GM18505 (cell line): ENCODE data around the gene POGLUT2.

Experiments used
- ATAC-seq: cut with Tn5 transposase; IDR thresholded peaks from one replicate; pipeline ENCODE4 v1.9.1; 2021; ENCODE audit not compliant: unreplicated experiment
- POLR2A ChIP-seq: IDR thresholded peaks from 4 replicates; pipeline ENCODE4 v1.6.1; 2011; ENCODE audit warnings: borderline replicate concordance; ENCODE audit not compliant: insufficient read depth, insufficient read length; ENCODE audit errors: extremely low read depth

POGLUT2 gene

GRCh38 chr13:102825400-102825799 is 26.6 kb upstream of the POGLUT2 start:
- ATAC-seq, result no peak
- no peak for TF ChIP-seq POLR2A

GRCh38 chr13:102817907-102818306 is 19.1 kb upstream of the POGLUT2 start:
- no peak for TF ChIP-seq POLR2A
- ATAC-seq, result no peak

DNA sequence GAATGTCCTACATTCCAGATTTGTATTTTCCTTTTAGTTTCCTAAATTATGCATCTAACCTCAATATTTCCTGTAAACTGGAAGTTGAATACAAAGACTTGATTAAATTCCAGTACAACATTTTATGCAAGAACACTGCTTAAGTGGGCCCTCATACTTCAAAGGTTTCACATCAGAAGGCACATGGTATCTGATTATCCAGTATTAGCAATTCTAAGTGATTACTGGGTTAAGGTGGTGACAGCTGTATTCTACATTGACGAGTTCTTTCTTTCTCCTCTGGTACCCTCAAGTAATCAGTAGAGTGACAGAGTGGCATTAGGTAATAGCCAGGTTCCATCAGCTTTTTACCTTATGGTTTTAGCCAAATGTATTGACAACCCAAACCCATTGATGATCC is 18.5 kb upstream of the POGLUT2 start:
- no peak for ATAC-seq
- no peak for TF ChIP-seq POLR2A

GRCh38 chr13:102816708-102817107 is 17.9 kb upstream of the POGLUT2 start:
- ATAC-seq, result no peak
- no peak for TF ChIP-seq POLR2A

GRCh38 chr13:102815788-102816187 is 17.0 kb upstream of the POGLUT2 start:
- ATAC-seq, result no peak

GRCh38 chr13:102814793-102815192 is 16.0 kb upstream of the POGLUT2 start:
- ATAC-seq, result no peak
- no peak for TF ChIP-seq POLR2A

More at GRCh38 chr13:102815788-102816187, 17.0 kb upstream of the POGLUT2 start:
- no peak for TF ChIP-seq POLR2A

- no peak for ATAC-seq
Observed at GRCh38 chr13:102814025-102814607, 15.3 kb upstream of the POGLUT2 start.

DNA sequence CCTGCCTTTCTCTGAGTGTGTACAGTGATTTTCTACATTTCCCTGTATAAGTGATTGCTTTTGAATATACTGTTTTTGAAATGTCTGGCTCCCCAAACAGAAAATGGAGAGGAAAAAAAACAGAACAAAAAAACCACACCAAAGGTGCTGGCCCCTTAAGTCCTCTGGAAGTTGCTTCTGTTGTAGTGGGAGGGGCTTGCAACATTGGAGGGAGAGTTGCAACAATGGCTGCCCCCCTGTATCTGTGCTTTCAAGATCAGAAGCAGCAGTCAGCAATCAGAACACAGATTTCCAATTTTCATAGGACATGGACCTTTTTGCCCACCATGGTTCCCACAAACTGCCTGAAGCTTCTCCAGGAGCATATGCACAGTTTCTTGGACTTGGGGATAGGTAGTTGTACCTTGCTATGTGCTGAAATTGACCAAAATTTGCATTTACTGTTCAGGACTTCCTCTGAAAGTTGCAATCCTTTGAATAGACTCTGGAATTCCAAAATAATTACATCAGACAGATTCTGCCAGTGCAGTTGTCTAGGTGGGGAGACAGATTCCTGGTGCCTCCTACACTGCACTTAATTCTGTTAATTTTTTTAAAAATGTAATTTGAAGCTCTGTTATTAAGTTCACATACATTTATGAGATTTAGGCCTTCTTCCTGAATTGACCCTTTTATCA is 14.0 kb upstream of the POGLUT2 start:
- ATAC-seq, result no peak
- no peak for TF ChIP-seq POLR2A

More at GRCh38 chr13:102814025-102814607, 15.3 kb upstream of the POGLUT2 start:
- no peak for TF ChIP-seq POLR2A

DNA sequence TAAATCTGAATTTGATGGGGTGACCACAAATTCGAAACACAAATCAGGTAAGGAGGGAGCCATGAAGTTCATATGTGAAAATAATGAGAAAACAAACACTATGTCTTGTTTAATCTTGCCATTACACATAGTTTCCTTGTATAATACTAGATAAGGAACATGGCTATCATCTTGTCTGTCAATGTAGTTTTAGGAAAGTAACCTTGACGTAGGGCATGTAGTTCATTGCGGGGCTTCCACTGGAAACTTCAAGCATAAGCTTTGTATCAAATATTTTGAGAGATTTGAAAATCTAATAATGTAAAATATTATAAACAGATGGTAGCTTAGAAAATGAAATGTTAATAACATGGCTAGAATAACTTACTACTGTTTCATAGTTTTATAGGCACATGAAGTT is 8.9 kb upstream of the POGLUT2 start:
- ATAC-seq, result no peak
- no peak for TF ChIP-seq POLR2A

- no peak for ATAC-seq
- no peak for TF ChIP-seq POLR2A
Observed at GRCh38 chr13:102805680-102806079, 6.9 kb upstream of the POGLUT2 start.

DNA sequence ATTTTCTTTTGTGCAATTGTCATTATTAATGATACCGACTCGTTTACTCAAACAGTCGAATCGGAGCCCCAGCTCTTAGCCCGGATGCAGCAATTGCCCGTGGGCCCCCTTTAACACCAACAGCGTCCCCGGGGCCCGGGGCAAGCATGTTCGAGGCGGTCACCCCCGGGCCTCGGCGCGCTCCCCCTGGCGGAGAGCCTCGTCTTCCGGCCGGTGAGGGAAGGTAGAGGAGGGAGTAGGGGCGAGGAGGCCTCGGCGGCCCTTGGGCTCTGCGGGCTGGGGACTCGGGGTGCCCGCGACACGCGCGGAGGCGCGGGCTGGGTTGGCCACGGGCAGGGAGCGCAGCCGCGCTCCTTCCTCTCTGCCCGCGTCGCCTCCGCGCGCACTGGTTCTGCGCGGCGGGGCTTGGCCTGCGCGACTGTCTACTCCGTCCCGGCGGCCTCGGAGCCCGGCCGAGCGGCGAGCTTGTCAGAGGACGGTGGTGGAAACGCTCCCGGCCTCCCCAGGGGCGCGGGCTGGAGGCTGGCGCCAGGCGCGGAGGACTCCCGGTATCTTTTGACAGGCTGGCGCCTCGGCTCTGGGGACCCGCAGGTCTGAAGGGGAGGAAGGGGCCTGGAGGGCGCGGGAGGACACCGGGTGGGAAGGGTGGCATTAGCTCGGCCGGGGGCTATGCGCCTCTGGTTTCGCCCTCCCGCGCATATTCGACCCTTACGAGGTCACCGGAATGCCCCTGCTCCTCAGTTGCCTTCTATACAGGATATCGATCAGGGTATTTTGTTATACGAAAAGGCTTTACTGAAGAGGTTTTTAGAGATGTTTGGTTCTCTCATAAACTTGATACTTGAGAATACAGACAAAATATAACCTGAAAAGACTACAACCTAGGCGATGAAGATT is 1.6 kb upstream of the POGLUT2 start:
- peak; percentile 76 for ATAC-seq
- peak; percentile 66 for TF ChIP-seq POLR2A

GRCh38 chr13:102799426-102800144 is 809 bp upstream of the POGLUT2 start:
- TF ChIP-seq POLR2A, result no peak
- ATAC-seq, result peak; percentile 6
